Measurements from ENCODE around the gene HSPA2. TPM values are rescaled to one million over a fixed set of nuclear protein-coding genes. Genes with fewer than 3 reads are reported as not detected.

Gene HSPA2
- total RNA-seq, 4 donors from 2014 or later: 196 to 334 (median 265) TPM

DNA sequence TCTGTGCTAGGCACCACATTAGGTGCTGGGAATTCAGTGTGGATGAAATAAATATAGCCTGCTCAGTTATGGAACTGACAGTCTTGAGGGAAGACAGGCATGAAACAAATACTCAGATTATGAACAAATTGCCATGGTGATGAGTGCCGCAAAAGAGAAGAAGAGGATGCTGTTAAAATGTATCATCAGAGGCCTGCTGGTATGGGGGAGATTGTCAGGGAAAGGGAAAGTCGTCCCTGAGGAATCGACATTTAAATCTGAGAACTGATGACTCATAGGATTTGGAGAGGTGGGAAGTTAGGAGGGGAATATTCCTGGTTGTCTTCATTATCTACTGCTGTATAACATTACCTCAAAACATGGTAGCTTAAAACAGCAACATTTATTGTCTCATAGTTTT lies 51.3 kb downstream of the HSPA2 start:
- DNase-seq (ENCODE audit: extremely low spot score): no peak
- no peaks in the 10 kb centered on the region for H3K36me3 ChIP-seq
- no peak overlapping the region for H3K27ac ChIP-seq (replicated peaks in 1 of 4)
- no peaks in the 10 kb centered on the region for H3K27me3 ChIP-seq
- H3K4me3 ChIP-seq: no peak overlapping the region
- H3K4me1 ChIP-seq: no peaks in the 10 kb centered on the region
- TF ChIP-seq, protein P1, sequence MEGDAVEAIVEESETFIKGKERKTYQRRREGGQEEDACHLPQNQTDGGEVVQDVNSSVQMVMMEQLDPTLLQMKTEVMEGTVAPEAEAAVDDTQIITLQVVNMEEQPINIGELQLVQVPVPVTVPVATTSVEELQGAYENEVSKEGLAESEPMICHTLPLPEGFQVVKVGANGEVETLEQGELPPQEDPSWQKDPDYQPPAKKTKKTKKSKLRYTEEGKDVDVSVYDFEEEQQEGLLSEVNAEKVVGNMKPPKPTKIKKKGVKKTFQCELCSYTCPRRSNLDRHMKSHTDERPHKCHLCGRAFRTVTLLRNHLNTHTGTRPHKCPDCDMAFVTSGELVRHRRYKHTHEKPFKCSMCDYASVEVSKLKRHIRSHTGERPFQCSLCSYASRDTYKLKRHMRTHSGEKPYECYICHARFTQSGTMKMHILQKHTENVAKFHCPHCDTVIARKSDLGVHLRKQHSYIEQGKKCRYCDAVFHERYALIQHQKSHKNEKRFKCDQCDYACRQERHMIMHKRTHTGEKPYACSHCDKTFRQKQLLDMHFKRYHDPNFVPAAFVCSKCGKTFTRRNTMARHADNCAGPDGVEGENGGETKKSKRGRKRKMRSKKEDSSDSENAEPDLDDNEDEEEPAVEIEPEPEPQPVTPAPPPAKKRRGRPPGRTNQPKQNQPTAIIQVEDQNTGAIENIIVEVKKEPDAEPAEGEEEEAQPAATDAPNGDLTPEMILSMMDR (IDR thresholded peaks at IDR 0.05): no peak
- TF ChIP-seq EP300 (IDR thresholded peaks at IDR 0.05) (no peak), POLR2AphosphoS5 (IDR thresholded peaks at IDR 0.05) (no peak), POLR2A (IDR thresholded peaks at IDR 0.05; ENCODE audit: low read depth) (no peak)
- H3K9me3 ChIP-seq: no peaks in the 10 kb centered on the region
- 67% methylated on average over 3 of the region's 3 CpGs for WGBS
- intact Hi-C loops (cut with DNase I): no loop called here

Small RNAs within 50 kb of the gene (small RNA-seq; reads per million reads assigned to genes)
- 0 reads per million in 3 donors for gene AL049869.4

Other genes with a start within 250 kb of the HSPA2 start
- under 1 TPM in 3 of 4 donors, not detected in 1; 0.29 to 0.83 (median 0.42) TPM for gene ESR2, start 246.4 kb upstream of the HSPA2 start, total RNA-seq
- gene MTHFD1, start 152.4 kb upstream of the HSPA2 start, total RNA-seq: 10 to 100 TPM; 33.3 to 39.9 (median 35.8) TPM
- 1 to 10 TPM in 2 of 4 donors, under 1 TPM in 2; 0.45 to 2.1 (median 1.4) TPM for gene AKAP5, start 75.2 kb upstream of the HSPA2 start, total RNA-seq
- 10 to 100 TPM in 2 of 4 donors, 1 to 10 TPM in 2; 7.3 to 13.3 (median 10.4) TPM for gene ZBTB25, start 36.9 kb upstream of the HSPA2 start, total RNA-seq
- gene ZBTB1, start 36.0 kb upstream of the HSPA2 start, total RNA-seq: 10 to 100 TPM; 31.4 to 41.9 (median 35.3) TPM
- under 1 TPM in 3 of 4 donors, not detected in 1; 0.34 to 0.83 (median 0.71) TPM for gene PPP1R36, start 9.2 kb downstream of the HSPA2 start, total RNA-seq
- 10 to 100 TPM; 21.7 to 66.7 (median 35.1) TPM for gene PLEKHG3, start 163.7 kb downstream of the HSPA2 start, total RNA-seq